IMR-90 (cell line): Measurements from ENCODE around the gene DLL4. TPM values are rescaled to one million over a fixed set of nuclear protein-coding genes. Genes with fewer than 3 reads are reported as not detected.
A peak's percentile ranks its signal among the peaks of the same experiment; 100 is the strongest.

Experiments used
- ATAC-seq: fragments of 200-7000 bp; cut with Tn5 transposase; 2 replicates; pipeline ENCODE4 v1.9.1; 2020; ENCODE audit warnings: low read depth, mild to moderate bottlenecking, moderate library complexity
- BruUV-seq: library from RNA; stranded (reverse); fragments of 400-500 nt; replicated peaks from 2 replicates; lab custom pipeline; 2021; lab: Mats Ljungman, UMichigan
- CTCF ChIA-PET: fragments of 300-600 bp; formaldehyde crosslinking; extraction: SDS; loops from one replicate; lab custom pipeline; 2021; ENCODE audit warnings: antibody characterized with exemption; lab: Yijun Ruan, JAX
- POLR2A ChIA-PET: fragments of 300-600 bp; sonication (Branson Sonifier 250); formaldehyde crosslinking; loops from one replicate; lab custom pipeline; 2022; ENCODE audit warnings: antibody characterized with exemption; ENCODE audit not compliant: unreplicated experiment; lab: Charles Lee
- DNase-seq: peaks from one replicate; pipeline ENCODE4 v3.0.0; 2013
- H2AFZ ChIP-seq: replicated peaks from 2 replicates; pipeline ENCODE3; 2013; ENCODE audit warnings: low read length, mild to moderate bottlenecking; ENCODE audit not compliant: poor library complexity
- H2AK5ac ChIP-seq: 2 replicates; pipeline ENCODE4 v1.6.1; 2013; ENCODE audit warnings: low read depth, low read length, inconsistent platforms
- H2AK9ac ChIP-seq: replicated peaks from 2 replicates; pipeline ENCODE3; 2013; ENCODE audit warnings: mild to moderate bottlenecking, low read depth, low read length, moderate library complexity; ENCODE audit not compliant: poor library complexity
- H2BK120ac ChIP-seq: 2 replicates; pipeline ENCODE4 v1.6.1; 2013; ENCODE audit warnings: low read depth, low read length, inconsistent platforms
- H2BK15ac ChIP-seq: 3 replicates; pipeline ENCODE4 v1.6.1; 2013; ENCODE audit warnings: low read depth, low read length, inconsistent platforms
- H2BK20ac ChIP-seq: 2 replicates; pipeline ENCODE4 v1.6.1; 2013; ENCODE audit warnings: low read depth, mild to moderate bottlenecking, inconsistent platforms, low read length, moderate library complexity
- H2BK5ac ChIP-seq: 2 replicates; pipeline ENCODE4 v1.6.1; 2013; ENCODE audit warnings: mild to moderate bottlenecking, low read depth, low read length, inconsistent platforms; ENCODE audit not compliant: poor library complexity, severe bottlenecking
- H3K14ac ChIP-seq: replicated peaks from 2 replicates; pipeline ENCODE4 v1.6.1; 2013; ENCODE audit warnings: low read depth, low read length, inconsistent platforms
- H3K18ac ChIP-seq: 2 replicates; pipeline ENCODE4 v1.6.1; 2013; ENCODE audit warnings: low read depth, low read length, control low read depth
- H3K23ac ChIP-seq: 2 replicates; pipeline ENCODE4 v1.6.1; 2013; ENCODE audit warnings: low read depth, low read length, inconsistent platforms
- H3K27ac ChIP-seq: 2 replicates; pipeline ENCODE4 v1.5.1; 2013; ENCODE audit warnings: mild to moderate bottlenecking, control low read depth, low read length; ENCODE audit not compliant: insufficient read depth
- H3K27me3 ChIP-seq: 2 replicates; pipeline ENCODE4 v1.6.1; 2013; ENCODE audit warnings: low read length; ENCODE audit not compliant: control insufficient read depth, insufficient read depth
- H3K36me3 ChIP-seq: 2 replicates; pipeline ENCODE4 v1.6.1; 2013; ENCODE audit warnings: low read length, mixed read lengths; ENCODE audit not compliant: control insufficient read depth, insufficient read depth
- H3K4ac ChIP-seq: 2 replicates; pipeline ENCODE4 v1.6.1; 2013; ENCODE audit warnings: low read depth, low read length, inconsistent platforms
- H3K4me1 ChIP-seq: 2 replicates; pipeline ENCODE4 v1.6.1; 2013; ENCODE audit warnings: low read length, mixed read lengths; ENCODE audit not compliant: control insufficient read depth, insufficient read depth
- H3K4me2 ChIP-seq: 2 replicates; pipeline ENCODE4 v1.6.1; 2013; ENCODE audit warnings: low read depth, mild to moderate bottlenecking, control low read depth, low read length, moderate library complexity
- H3K4me3 ChIP-seq: 2 replicates; pipeline ENCODE4 v1.5.1; 2013; ENCODE audit warnings: low read depth, mild to moderate bottlenecking, control low read depth, low read length, moderate library complexity; ENCODE audit not compliant: insufficient read depth
- H3K56ac ChIP-seq: 2 replicates; pipeline ENCODE4 v1.6.1; 2013; ENCODE audit warnings: low read length, inconsistent platforms; ENCODE audit not compliant: insufficient read depth; ENCODE audit errors: extremely low read depth
- H3K79me1 ChIP-seq, 2 experiments: 2 replicates each; pipeline ENCODE4 v1.6.1; 2013; ENCODE audit warnings: low read length in 2 of 2, inconsistent platforms in 1 of 2, low read depth in 1 of 2
- H3K9ac ChIP-seq: 2 replicates; pipeline ENCODE4 v1.6.1; 2013; ENCODE audit warnings: low read depth, low read length, control low read depth
- H3K9me1 ChIP-seq: 2 replicates; pipeline ENCODE4 v1.6.1; 2013; ENCODE audit warnings: low read length, inconsistent platforms; ENCODE audit not compliant: insufficient read depth
- H3K9me3 ChIP-seq: 2 replicates; pipeline ENCODE4 v1.6.1; 2013; ENCODE audit warnings: low read length; ENCODE audit not compliant: control insufficient read depth, insufficient read depth
- H4K20me1 ChIP-seq: 2 replicates; pipeline ENCODE4 v1.6.1; 2013; ENCODE audit warnings: low read length, inconsistent platforms; ENCODE audit not compliant: insufficient read depth
- H4K5ac ChIP-seq: 2 replicates; pipeline ENCODE4 v1.6.1; 2013; ENCODE audit warnings: mild to moderate bottlenecking, low read depth, low read length, control low read depth
- H4K8ac ChIP-seq, 2 experiments: 2 replicates each; pipeline ENCODE4 v1.6.1; 2013; ENCODE audit warnings: low read depth in 2 of 2, low read length in 2 of 2, control low read depth in 1 of 2, inconsistent platforms in 1 of 2
- H4K91ac ChIP-seq: 2 replicates; pipeline ENCODE4 v1.6.1; 2013; ENCODE audit warnings: low read depth, low read length, inconsistent platforms; ENCODE audit not compliant: insufficient read depth
- BHLHE40 ChIP-seq: fragments of 150-350 bp; IDR thresholded peaks from 2 replicates; pipeline ENCODE4 v1.6.1; 2016; ENCODE audit warnings: mild to moderate bottlenecking, low read depth, low read length
- CEBPB ChIP-seq: IDR thresholded peaks from 2 replicates; pipeline ENCODE4 v1.6.1; 2012; ENCODE audit warnings: low read depth, low read length, improper control_type of control experiment
- CHD1 ChIP-seq: IDR thresholded peaks from 2 replicates; pipeline ENCODE4 v1.6.1; 2012; ENCODE audit warnings: low read depth, low read length, improper control_type of control experiment
- FOS ChIP-seq: fragments of 150-350 bp; IDR thresholded peaks from 2 replicates; pipeline ENCODE4 v1.6.1; 2016; ENCODE audit warnings: low read depth, low read length
- MAZ ChIP-seq: IDR thresholded peaks from 2 replicates; pipeline ENCODE4 v1.6.1; 2012; ENCODE audit warnings: low read depth, mild to moderate bottlenecking, low read length, improper control_type of control experiment, moderate library complexity, borderline replicate concordance
- MXI1 ChIP-seq: IDR thresholded peaks from 2 replicates; pipeline ENCODE4 v1.6.1; 2012; ENCODE audit warnings: low read depth, mild to moderate bottlenecking, low read length, moderate library complexity, borderline replicate concordance
- NFE2L2 ChIP-seq: fragments of 150-350 bp; IDR thresholded peaks from 2 replicates; pipeline ENCODE4 v1.6.1; 2016; ENCODE audit warnings: low read depth, mild to moderate bottlenecking, low read length
- POLR2A ChIP-seq: IDR thresholded peaks from 2 replicates; pipeline ENCODE4 v1.6.1; 2012; ENCODE audit warnings: mild to moderate bottlenecking, low read depth, low read length
- RAD21 ChIP-seq: IDR thresholded peaks from 2 replicates; pipeline ENCODE4 v1.6.1; 2012; ENCODE audit warnings: low read length, improper control_type of control experiment
- RCOR1 ChIP-seq: IDR thresholded peaks from 2 replicates; pipeline ENCODE4 v1.6.1; 2012; ENCODE audit warnings: mild to moderate bottlenecking, low read length, improper control_type of control experiment; ENCODE audit not compliant: insufficient replicate concordance
- RFX5 ChIP-seq: IDR thresholded peaks from 2 replicates; pipeline ENCODE4 v1.8.0; 2012; ENCODE audit warnings: low read depth, mild to moderate bottlenecking, low read length, moderate library complexity
- WGBS, 2 experiments: methylation state at CpG; one replicate each; pipeline versions ENCODE4 v1.1.5 to v1.1.7; 2013; ENCODE audit warnings: missing lambda C conversion rate in 2 of 2; ENCODE audit not compliant: insufficient read length in 1 of 2; ENCODE audit errors: extremely low coverage in 2 of 2; 5-methylcytosine and 5-hydroxymethylcytosine counted together
- dilution Hi-C: fragments of 300-500 bp; cut with HindIII; formaldehyde crosslinking; loops from one replicate; pipeline ENCODE4 v1.14.3; 2018; ENCODE audit warnings: low sequenced_read_pairs; ENCODE audit not compliant: unreplicated experiment
- in situ Hi-C: fragments of 300-500 bp; cut with MboI; formaldehyde crosslinking; loops from 3 replicates; pipeline ENCODE4 v1.14.3; 2019; ENCODE audit warnings: low sequenced_read_pairs, inconsistent platforms, mixed read lengths
- intact Hi-C: fragments of 100-400 bp; cut with micrococcal nuclease; formaldehyde crosslinking; loops from 2 replicates; pipeline ENCODE4 v1.10.0; 2022
- polyA plus RNA-seq, 3 experiments: library from polyadenylated mRNA; depleted of rRNA; stranded (reverse); fragments of >200 nt; gene quantifications; 2 replicates each; pipeline ENCODE4 v1.2.3, GENCODE V29; 2012; ENCODE audit warnings: low replicate concordance in 1 of 3
- total RNA-seq: library from RNA; depleted of rRNA; stranded (reverse); fragments of >200 nt; gene quantifications from 2 replicates; pipeline ENCODE4 v1.2.3, GENCODE V29; 2012
- TF ChIP-seq, protein P1 (sequence below): fragments of 150-350 bp; IDR thresholded peaks from 2 replicates; pipeline ENCODE4 v1.6.1; 2017; ENCODE audit warnings: mild to moderate bottlenecking, antibody characterized with exemption, low read length, low read depth
- TF ChIP-seq, protein P2 (sequence below): conservative IDR thresholded peaks from 2 replicates; pipeline ENCODE4 v1.5.1; 2012; ENCODE audit warnings: mild to moderate bottlenecking, low read depth, low read length, improper control_type of control experiment
- TF ChIP-seq, protein P3 (sequence below): fragments of 150-350 bp; IDR thresholded peaks from 2 replicates; pipeline ENCODE4 v1.6.1; 2016; ENCODE audit warnings: low read depth, mild to moderate bottlenecking, low read length, moderate library complexity, borderline replicate concordance

DLL4 gene
- total and polyA plus RNA-seq, 2 of the 4 experiments (the other 2 are of a cell fraction), result 1.8 to 3.4 TPM

DNA sequence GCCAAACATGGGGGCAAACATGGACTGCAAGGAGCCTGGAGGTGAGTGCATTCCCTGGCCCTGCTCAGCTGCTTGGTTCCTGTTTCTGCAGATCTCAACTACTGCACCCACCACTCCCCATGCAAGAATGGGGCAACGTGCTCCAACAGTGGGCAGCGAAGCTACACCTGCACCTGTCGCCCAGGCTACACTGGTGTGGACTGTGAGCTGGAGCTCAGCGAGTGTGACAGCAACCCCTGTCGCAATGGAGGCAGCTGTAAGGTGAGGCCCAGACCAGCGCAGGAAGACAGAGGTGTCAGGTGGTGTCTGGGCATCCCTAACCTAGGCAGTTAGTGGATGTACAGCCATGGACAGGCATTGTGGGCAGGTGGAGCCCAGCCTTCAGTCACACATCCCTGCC is 5.3 kb downstream of the DLL4 start:
- WGBS, 2 experiments, result no CpG with 5 or more reads among the region's 6 CpGs
- no peak for DNase-seq
- H3K23ac ChIP-seq, result peak overlapping the region; percentile 39; the same call in 1 of the 2 replicates
- H3K9me3 ChIP-seq, result no peaks in the 10 kb centered on the region
- in situ Hi-C loops, result no loop called here
- peaks cover 12% of the 10 kb centered on the region for H3K36me3 ChIP-seq
- H2BK5ac ChIP-seq, result no peak overlapping the region
- no TSS peak for BruUV-seq
- H4K8ac ChIP-seq, result no peak overlapping the region
- CTCF ChIA-PET, result interaction anchor here (2.3 kb wide), 1 partner anchor 84 kb away, joined by 7 read pairs; no protein-coding TSS in a partner anchor
- H3K79me1 ChIP-seq, result peaks cover 0 to 84% of the 10 kb centered on the region in 2 experiments; a peak in 3 of 4 replicates
- H3K4ac ChIP-seq, result no peak overlapping the region
- no peak overlapping the region for H2AK5ac ChIP-seq
- no peak overlapping the region for H3K56ac ChIP-seq
- no peak overlapping the region for H3K4me3 ChIP-seq
- H2AK9ac ChIP-seq, result no peak overlapping the region
- H2AFZ ChIP-seq, result no peak overlapping the region
- H3K9ac ChIP-seq, result no peak overlapping the region
- intact Hi-C loops, result no loop called here
- H3K4me2 ChIP-seq, result no peak overlapping the region
- dilution Hi-C loops, result no loop called here
- peaks cover 25% of the 10 kb centered on the region for H3K9me1 ChIP-seq
- no peak for ATAC-seq
- no peak overlapping the region for H3K14ac ChIP-seq
- H4K91ac ChIP-seq, result no peak overlapping the region
- H2BK15ac ChIP-seq, result no peak overlapping the region
- no peak overlapping the region for H3K18ac ChIP-seq
- peaks cover 24% of the 10 kb centered on the region for H3K4me1 ChIP-seq
- no peak for TF ChIP-seq POLR2A
- no peak for TF ChIP-seq MXI1
- TF ChIP-seq NFE2L2, result no peak
- TF ChIP-seq RFX5, result no peak
- no peak for TF ChIP-seq CEBPB
- TF ChIP-seq RAD21, result no peak
- TF ChIP-seq CHD1, result no peak
- TF ChIP-seq BHLHE40, result no peak
- no peak for TF ChIP-seq FOS
- TF ChIP-seq, protein P1, sequence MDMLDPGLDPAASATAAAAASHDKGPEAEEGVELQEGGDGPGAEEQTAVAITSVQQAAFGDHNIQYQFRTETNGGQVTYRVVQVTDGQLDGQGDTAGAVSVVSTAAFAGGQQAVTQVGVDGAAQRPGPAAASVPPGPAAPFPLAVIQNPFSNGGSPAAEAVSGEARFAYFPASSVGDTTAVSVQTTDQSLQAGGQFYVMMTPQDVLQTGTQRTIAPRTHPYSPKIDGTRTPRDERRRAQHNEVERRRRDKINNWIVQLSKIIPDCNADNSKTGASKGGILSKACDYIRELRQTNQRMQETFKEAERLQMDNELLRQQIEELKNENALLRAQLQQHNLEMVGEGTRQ, result no peak
- TF ChIP-seq, protein P2, sequence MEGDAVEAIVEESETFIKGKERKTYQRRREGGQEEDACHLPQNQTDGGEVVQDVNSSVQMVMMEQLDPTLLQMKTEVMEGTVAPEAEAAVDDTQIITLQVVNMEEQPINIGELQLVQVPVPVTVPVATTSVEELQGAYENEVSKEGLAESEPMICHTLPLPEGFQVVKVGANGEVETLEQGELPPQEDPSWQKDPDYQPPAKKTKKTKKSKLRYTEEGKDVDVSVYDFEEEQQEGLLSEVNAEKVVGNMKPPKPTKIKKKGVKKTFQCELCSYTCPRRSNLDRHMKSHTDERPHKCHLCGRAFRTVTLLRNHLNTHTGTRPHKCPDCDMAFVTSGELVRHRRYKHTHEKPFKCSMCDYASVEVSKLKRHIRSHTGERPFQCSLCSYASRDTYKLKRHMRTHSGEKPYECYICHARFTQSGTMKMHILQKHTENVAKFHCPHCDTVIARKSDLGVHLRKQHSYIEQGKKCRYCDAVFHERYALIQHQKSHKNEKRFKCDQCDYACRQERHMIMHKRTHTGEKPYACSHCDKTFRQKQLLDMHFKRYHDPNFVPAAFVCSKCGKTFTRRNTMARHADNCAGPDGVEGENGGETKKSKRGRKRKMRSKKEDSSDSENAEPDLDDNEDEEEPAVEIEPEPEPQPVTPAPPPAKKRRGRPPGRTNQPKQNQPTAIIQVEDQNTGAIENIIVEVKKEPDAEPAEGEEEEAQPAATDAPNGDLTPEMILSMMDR, result no peak
- TF ChIP-seq MAZ, result no peak
- TF ChIP-seq, protein P3, sequence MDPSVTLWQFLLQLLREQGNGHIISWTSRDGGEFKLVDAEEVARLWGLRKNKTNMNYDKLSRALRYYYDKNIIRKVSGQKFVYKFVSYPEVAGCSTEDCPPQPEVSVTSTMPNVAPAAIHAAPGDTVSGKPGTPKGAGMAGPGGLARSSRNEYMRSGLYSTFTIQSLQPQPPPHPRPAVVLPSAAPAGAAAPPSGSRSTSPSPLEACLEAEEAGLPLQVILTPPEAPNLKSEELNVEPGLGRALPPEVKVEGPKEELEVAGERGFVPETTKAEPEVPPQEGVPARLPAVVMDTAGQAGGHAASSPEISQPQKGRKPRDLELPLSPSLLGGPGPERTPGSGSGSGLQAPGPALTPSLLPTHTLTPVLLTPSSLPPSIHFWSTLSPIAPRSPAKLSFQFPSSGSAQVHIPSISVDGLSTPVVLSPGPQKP, result no peak
- TF ChIP-seq RCOR1, result no peak
- H3K27me3 ChIP-seq, result no peaks in the 10 kb centered on the region
- H2BK20ac ChIP-seq, result no peak overlapping the region
- peaks cover 42% of the 10 kb centered on the region for H4K20me1 ChIP-seq
- no peak overlapping the region for H3K27ac ChIP-seq
- H4K5ac ChIP-seq, result no peak overlapping the region
- POLR2A ChIA-PET, result no interaction called here
- no peak overlapping the region for H2BK120ac ChIP-seq
